ENCODE results near the gene RNF40.
"Not testable (repeated sequence)": the region's sequence is repeated elsewhere in the genome, so short reads cannot be mapped to it uniquely, and the experiment has no call there.

Gene RNF40

DNA sequence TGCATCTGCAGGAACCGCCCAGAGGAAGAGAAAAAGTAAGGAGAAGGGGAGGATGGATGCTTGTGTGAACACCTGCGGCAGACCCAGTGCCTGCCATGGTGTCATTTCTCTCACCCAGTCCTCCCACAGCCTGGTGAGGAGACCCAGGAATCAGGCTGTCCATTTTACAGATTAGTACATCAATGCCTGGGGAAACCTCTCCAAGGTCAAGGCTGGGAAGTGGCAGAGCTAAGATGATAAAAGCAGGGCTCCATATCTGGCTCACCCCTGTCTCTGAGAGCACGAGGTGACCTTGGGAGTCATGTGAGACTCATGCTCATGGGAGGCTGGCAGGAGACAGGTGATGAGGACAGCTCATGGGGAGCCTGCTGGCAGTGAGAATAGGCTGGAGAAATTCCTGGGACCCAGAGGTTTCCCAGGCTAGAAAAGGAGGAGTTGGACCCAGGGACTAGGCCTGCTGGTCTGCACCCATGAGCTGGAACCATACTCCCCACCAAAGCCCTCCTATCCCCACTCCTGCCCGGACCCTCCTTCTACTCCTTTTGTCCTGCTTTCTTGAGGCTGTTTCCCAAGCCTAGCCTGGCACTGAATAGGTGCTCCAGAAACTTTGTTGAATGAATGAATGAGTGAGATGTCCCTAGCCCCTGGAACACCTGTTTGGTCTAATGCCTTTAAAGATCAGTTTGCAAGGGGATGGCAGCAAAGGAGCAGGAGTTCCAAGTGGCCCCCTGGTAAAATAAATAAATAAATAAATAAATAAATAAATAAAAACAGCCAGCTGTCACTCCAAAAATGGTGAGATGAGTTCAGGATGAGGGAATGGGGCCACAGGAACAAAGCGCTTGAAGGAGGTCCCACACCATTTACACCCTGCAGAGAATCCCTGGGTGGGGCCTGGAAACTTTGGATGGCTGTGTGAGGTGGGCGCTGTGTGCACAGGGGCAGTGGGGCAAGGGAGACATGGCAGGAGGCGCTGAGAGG is 23.3 kb downstream of the RNF40 start:
- DNase-seq: no peak

DNA sequence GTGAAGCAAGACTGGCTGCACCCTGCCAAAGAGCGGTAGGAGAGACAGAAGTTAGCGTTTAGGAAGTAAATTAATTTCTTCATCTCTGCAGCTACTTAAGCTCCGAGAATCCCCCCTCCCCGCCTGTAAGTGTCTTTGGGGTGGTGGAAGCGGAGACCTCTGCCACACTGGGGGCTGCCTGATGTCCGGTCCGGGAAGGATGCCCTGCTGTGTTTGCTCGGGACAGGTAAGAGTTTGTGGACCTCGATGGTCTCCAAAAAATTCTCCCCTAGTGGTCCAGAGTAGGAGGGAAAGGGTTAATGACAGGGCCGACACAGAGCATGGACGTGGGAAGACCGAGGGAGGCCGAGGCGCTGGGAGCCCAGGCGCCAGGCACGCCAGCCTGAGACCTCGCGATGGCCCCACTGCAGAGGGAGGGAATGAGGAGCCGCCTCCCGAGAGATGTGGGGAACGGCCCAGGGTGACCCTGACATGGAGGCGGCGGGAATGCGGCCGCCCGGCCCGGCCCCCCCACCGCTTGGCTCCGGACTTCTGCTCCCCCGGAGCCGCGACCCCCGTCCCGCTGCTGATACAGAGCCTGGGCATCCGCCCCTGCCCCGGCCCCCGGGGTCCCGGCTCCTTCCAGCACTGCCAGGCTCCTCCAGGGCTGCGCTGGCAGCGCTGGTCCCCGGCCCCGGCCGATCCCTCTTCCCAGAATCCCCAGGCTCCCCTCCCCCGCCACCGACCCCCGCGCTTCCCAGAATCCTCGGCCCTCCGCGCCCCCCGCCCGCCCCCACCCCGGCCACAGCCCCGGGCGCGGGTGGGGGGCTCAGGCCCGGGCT is 24.2 kb downstream of the RNF40 start:
- peak; percentile 43 for DNase-seq

DNA sequence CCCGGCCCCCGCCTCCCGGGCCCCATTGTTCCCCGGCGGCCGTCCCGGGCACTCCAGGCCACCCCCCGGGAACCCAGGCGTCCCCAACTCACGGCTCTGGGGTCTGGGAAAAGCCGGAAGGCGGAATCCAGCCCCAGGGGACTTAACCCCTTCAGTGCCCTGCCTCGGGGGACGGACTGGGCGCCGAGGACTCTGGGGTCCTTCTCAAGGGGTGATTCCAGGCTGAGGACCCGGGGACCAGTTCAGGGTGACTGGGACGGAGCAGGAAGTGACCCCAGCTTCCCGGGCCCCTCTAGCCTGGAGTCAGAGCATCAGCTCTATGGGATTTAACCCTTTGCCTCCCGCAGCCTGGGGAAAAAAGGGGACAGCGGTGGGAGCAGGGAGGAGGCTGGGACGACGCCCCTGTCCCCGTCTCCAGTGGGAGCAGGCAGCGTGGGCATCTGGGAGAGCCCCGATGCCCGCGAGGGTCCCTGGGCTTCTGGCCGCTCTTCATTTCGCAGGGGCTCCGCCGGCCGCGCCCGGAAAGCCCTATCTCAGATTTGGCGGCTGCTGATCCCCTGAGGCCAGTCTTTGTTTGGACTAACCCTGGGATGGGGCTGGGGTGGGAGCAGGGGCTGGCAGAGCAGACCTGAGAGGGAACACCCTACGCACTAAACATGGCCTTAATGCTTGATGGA is 25.0 kb downstream of the RNF40 start, which contains the start of gene ZNF629:
Gene ZNF629 (minus strand): TSS at position 270 of the 677 bp plus-strand sequence. CDS start 2,723 bp downstream, outside the sequence.
- DNase-seq: peak; percentile 58

DNA sequence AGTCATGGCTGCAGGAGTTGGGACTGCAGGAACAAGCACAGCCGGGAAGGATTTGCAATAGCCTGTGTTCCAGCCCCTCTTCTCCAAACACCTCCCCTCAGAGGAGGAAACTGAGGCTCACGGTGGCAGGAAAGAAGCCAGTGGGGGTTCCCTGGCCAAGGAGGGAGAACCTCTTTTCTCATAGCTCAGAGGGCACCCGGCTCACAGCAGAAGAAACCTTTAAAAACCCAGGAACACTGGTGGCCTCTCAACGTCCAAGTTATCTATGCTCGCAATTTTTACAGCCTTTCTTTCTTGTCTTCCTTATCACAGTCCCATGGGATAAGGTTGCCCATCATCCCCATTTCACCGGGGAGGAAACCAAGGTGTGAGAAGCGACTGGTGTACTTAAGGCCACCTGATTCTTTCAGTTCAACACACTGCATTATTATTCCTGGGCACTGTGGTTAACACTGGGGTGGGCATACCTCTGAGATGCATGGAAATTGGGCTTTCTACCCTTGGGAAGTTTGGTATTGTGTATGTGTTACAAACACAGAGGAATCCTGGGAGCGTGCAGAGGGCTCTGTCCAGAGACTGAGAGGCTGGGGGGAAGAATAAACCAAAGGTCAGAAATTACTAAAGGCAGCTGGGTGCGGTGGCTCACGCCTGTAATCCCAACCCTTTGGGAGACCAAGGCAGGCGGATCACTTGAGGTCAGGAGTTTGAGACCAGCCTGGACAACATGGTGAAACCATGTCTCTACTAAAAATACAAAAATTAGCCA is 25.7 kb downstream of the RNF40 start:
- DNase-seq: no peak

DNA sequence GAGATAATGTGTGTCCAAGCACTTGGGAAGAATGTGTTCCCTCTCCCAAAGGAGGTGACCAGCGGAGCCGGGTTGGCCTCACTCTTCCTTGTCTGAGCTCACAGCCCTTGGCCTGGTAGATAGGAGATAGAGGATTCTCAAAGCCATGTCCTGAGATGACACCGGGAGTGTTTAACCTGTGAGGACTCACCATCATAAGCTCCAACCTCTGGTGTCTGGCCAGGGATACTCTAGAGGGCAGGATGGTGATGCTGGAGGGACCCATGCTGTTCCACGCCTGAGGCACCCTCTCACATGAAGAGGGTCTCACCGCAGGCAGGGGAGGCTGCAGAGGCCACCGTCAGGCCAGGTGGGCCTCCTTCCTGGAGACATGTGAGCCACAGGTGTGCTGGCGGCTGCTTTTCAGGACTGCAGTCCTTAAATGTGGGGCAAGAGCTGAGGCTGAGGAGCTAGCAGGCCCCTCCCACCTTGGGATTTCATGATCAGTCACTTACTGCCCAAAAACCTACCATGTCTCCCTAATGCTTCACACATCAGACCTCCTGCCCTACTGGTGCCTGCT is 31.5 kb downstream of the RNF40 start:
- no peak for DNase-seq

DNA sequence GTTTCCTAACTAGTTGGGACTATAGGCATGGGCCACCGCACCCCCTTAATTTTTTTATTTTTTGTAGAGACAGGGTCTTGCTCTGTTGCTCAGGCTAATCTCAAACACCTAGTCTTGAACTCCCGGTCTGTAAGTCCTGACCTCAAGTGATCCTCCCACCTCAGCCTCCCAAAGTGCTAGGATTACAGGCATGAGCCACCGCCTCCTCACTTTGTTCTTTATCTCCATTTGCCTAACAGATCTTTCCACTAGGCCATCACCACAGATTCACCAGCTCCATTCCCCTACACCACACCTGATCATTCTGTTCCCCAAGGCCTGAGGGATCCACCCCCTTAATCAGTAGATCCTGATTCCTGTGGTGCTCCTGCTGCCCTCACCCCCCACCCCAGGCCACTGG is 32.5 kb downstream of the RNF40 start:
- no peak for DNase-seq

DNA sequence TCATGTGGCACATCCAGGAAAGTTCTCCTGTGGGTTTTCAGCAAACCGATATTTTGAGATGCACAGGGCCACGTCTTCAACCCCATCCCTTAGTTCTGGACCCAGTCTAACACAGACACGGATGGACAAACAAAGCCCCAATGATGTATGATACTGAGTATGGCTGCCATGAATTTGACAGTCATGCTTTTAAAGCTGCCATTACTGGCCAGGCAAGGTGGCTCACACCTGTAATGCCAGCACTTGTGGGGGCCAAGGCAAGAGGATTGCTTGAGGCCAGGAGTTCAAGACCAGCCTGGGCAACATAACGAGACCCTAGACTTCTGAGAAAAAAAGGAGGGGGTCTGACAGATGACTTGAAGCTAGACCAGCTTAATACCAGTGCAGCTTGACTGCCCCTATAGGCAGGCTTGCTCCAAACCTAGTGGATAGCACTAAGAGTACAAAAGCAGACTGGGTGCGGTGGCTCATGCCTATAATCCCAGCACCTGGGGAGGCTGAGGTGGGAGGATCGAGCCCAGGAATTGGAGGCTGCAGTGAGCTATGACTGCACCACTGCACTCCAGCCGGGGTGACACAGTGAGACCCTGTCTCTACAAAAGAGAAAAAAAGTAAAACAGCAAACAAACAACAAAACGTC is 35.7 kb downstream of the RNF40 start:
- DNase-seq: no peak

DNA sequence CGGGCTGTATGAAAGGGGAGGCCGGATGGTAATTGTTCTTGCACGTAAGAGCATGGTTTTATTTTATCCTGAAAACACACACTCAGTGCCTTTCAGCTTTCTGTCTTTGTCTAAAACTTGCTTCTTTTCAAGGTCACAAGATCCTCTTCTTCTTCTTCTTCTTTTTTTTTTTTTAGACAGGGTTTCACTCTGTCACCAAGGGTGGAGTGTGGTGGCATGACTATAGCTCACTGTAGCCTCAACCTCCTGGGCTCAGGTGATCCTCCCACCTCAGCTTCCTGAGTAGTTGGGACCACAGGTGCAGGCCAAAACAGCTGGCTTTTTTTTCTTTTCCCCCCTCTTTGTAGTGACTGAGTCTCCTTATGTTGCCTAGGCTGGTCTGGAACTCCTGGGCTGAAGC is 40.8 kb downstream of the RNF40 start:
- peak; percentile 29 for DNase-seq

DNA sequence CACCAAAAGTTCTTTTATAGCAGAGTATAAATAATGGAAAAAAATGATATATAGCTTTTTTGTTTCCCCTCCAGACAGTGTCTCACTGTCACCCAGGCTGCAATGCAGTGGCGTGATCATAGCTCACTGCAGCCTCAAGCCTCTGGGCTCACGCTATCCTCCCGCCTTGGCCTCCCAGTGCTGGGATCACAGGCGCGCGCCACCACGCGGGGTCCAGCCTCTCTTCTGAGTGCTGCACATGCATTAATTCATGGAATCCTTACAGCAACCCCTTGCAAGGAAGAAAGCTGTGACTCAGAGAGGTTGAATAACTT is 42.9 kb downstream of the RNF40 start:
- no peak for DNase-seq

DNA sequence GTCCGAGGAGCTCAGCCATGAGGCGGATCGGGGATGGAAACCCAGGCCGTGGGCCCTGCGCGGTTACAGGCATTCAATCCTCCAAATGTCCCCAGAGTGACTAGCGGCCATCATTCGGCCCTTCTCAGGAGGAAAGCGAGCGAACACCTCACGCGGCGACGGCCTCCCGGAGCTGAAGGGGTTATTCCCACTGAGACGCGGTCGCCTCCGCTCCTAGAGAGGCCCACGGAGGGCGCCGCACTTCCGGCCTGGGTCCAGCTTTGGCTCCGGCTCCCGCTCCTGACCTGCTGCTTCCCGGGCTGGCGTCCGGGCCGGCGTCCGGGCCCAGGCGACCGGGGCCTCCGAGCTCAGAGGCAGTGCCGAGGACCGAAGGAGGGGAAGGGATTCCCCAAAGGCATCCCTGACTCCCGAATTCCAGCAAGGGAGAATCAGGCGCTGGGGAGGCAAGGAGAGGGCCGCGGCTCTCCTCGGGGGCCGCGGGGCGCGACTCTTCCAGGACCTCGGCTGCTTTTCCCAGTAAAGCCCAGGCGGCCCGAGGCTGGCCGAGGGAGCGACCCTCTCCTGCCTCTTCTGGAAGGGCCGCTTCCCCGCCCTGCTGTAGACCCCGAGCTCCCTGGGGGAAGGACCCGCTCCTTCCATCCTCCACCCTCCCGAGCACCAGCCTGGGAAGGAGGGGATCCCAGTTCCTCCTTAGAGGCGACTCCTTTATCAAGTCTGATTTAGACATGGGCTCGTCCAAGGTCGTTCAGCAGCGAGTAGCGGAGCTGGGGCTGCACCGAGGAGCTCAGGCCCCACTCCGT is 43.4 kb downstream of the RNF40 start:
- peak; percentile 79 for DNase-seq

DNA sequence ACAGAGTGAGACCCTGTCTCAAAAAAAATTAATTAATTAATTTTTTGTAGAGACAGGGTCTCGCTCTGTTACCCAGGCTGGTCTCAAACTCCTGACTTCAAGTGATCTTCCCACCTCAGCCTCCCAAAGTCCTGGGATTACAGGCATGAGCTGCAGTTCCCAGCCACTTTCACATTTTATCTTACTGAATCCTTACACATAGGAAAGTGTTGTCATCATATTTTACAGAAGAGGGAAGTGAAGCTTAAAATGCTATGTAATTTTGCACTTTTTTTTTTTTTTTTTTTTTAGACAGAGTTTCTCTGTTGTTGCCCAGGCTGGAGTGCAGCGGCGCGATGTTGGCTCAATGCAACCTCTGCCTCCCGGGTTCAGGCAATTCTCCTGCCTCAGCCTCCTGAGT is 46.0 kb downstream of the RNF40 start:
- peak; percentile 83 for DNase-seq

DNA sequence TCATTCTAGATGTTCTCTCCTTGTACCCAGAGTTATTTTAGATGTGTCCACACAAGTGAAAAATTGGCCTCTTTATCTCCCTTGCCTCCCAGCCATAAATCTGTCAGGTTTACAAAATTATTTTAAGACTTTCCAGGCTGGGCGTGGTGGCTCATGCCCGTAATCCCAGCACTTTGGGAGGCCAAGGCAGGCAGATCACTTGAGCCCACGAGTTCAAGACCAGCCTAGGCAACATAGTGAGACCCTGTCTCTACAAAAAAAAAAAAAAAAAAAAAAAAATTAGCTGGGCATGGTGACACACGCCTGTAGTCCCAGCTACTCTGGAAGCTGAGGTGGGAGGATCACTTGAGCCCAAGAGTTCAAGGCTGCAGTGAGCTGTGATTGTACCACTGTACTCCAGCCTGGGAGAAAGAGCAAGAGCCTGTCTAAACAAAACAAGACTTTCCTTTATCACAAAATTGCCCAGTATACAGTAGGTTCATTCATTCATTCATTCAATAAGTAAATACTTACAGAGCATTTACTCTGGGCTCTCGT is 46.8 kb downstream of the RNF40 start:
- DNase-seq: not testable (repeated sequence)

DNA sequence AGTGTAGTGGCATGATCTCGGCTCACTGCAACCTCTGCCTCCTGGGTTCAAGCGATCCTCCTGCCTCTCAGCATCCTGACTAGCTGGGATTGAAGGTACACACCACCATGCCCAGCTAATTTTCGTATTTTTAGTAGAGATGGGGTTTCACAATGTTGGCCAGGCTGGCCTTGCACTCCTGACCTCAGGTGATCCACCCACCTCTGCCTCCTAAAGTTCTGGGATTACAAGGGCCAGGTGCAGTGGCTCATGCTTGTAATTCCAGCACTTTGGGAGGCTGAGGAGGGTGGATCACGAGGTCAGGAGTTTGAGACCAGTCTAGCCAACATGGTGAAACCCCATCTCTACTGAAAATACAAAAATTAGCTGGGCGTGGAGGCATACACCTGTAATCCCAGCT is 47.6 kb downstream of the RNF40 start:
- DNase-seq: not testable (repeated sequence)

DNA sequence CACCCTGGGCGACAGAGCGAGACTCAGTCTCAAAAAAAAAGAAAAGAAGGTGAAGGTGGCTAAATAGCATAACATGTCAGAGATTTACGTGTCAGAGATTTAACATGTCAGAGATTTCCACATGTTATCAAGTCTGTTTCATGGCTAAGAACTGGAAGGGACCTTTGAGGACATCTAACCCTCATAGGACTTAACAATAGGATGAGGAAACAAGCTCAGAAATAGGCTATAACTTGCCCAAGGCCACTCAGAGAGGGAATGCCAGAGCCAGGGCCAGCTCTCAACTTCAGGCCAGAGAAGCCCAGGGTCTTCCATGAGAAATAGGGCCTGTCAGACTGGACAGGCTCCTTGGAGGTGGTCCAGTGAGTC is 51.7 kb downstream of the RNF40 start:
- DNase-seq: no peak

DNA sequence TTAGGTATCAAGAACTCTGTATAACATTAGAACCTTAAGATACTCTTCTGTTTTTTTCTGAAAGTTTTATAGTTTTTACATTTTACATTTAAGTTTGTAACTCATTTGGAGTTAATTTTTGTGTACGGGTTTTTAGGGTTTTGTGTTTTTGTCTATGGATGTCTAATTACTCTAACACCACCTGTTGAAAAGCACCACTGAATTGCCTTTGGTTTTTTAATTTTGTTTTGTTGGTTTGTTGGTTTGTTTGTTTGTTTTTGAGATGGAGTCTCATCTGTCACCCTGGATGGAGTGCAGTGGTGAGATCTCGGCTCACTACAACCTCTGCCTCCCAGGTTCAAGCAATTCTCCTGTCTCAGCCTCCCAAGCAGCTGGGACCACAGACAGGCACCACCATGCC is 54.6 kb downstream of the RNF40 start:
- DNase-seq: no peak

DNA sequence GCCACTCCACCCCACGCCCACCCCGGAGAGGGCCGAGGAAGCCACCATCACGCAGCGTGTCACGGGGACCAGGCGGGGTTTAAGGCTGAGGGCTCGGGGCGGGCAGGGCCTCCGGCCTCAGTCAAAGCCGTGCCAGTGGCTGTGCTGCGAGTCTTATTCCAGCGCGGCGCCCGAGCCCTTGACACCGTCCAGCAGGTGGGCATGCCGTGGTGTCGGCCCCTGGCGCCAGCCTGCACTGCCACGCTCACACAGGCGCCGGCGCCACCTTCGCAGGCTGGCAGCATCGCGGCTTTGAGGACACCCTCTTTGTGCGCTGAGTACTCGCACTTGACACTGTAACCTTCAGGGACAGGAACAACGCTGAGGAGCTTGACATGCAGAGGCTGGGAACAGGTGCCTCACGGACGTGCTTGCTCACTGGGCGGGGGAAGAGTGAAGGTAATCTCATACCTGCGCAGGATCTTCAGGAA is 58.9 kb downstream of the RNF40 start:
- no peak for DNase-seq

DNA sequence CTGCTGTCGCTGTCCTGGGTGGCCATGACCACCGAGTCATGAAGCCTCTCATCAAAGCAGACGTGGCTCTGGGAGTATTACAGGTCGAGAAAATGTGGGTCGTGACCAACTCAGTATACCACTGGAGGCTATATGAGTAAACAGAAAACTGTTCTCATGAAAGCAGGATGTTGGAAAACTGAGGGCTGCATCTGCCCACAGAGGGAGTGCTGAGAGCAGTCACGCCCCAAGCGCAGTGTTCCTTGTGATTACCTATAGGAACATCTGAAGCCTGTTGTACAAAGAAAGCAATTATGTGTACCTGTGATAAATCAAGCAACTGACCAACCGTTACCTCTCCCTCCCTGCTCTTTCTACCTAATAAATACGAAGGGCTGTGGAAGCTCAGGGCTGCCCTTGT is 59.3 kb downstream of the RNF40 start:
- not testable (repeated sequence) for DNase-seq

DNA sequence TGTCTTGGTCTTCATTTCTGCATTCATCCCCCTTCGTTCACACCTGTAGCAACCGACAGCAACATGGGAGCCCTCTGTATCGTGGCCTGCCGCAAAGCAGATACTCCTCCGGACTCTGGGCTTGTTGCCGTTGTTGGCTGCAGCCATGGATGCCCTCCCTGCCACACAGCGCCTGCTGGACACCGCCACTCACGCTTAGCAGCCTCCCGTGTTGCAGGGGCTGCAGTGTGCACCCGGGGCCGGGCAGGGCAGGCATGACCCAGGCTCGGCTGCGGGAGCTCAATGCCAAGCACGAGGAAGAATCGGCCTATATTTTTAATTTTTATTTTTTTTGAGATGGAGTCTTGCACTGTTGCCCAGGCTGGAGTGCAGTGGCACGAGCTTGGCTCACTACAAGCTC is 59.8 kb downstream of the RNF40 start:
- DNase-seq: no peak
